ENCODE measurements around the gene PPP4R2.
"Not testable (repeated sequence)": the region's sequence is repeated elsewhere in the genome, so short reads cannot be mapped to it uniquely, and the experiment has no call there.

The PPP4R2 gene

GRCh38 chr3:73026760-73027113 is 30.1 kb downstream of the PPP4R2 start:
- no peak for DNase-seq

GRCh38 chr3:73028803-73029202 is 32.2 kb downstream of the PPP4R2 start:
- no peak for DNase-seq

- DNase-seq, result no peak
Measured at GRCh38 chr3:73029321-73029796, 32.7 kb downstream of the PPP4R2 start.

- no peak for DNase-seq
Measured at GRCh38 chr3:73030073-73030597, 33.5 kb downstream of the PPP4R2 start.

- no peak for DNase-seq
Measured at GRCh38 chr3:73031573-73032103, 35.0 kb downstream of the PPP4R2 start.

- DNase-seq, result no peak
Measured at GRCh38 chr3:73036694-73037591, 40.3 kb downstream of the PPP4R2 start.

- no peak for DNase-seq
Measured at GRCh38 chr3:73041537-73041936, 44.9 kb downstream of the PPP4R2 start.

- no peak for DNase-seq
Measured at GRCh38 chr3:73043414-73043813, 46.8 kb downstream of the PPP4R2 start.

GRCh38 chr3:73045391-73045790 is 48.8 kb downstream of the PPP4R2 start:
- no peak for DNase-seq

GRCh38 chr3:73046195-73046594 is 49.6 kb downstream of the PPP4R2 start:
- no peak for DNase-seq

- DNase-seq, result no peak
Measured at GRCh38 chr3:73049319-73049718, 52.7 kb downstream of the PPP4R2 start.

- DNase-seq, result no peak
Measured at GRCh38 chr3:73052857-73053256, 56.2 kb downstream of the PPP4R2 start.

- DNase-seq, result no peak
Measured at GRCh38 chr3:73055583-73055982, 59.0 kb downstream of the PPP4R2 start.

- DNase-seq, result no peak
Measured at GRCh38 chr3:73056014-73056844, 59.6 kb downstream of the PPP4R2 start.

- DNase-seq, result no peak
Measured at GRCh38 chr3:73056845-73057150, 60.2 kb downstream of the PPP4R2 start.

GRCh38 chr3:73060302-73060723 is 63.7 kb downstream of the PPP4R2 start:
- DNase-seq, result no peak

GRCh38 chr3:73061416-73061815 is 64.8 kb downstream of the PPP4R2 start, which contains the start of gene EBLN2:
TSS of gene EBLN2 (plus strand) at chr3:73061659. CDS start at chr3:73062082, 423 bp downstream.
- no peak for DNase-seq

- DNase-seq, result not testable (repeated sequence)
Measured at GRCh38 chr3:73066243-73066642, 69.6 kb downstream of the PPP4R2 start.

- no peak for DNase-seq
Measured at GRCh38 chr3:73068419-73068818, 71.8 kb downstream of the PPP4R2 start.

GRCh38 chr3:73069187-73069586 is 72.6 kb downstream of the PPP4R2 start:
- DNase-seq, result no peak

- DNase-seq, result no peak
Measured at GRCh38 chr3:73069775-73070444, 73.3 kb downstream of the PPP4R2 start.

GRCh38 chr3:73070675-73071575 is 74.3 kb downstream of the PPP4R2 start:
- no peak for DNase-seq

Data from stimulated activated CD4-positive, alpha-beta T cell treated with anti-CD3 and anti-CD28 coated beads, Interleukin-4, amount 100 ng/mL, for 24 hours (primary cell).